GM19372 (cell line): ENCODE results near the gene PBX1.
"Not testable (repeated sequence)": the region's sequence is repeated elsewhere in the genome, so short reads cannot be mapped to it uniquely, and the experiment has no call there.

Experiments
- ATAC-seq: cut with Tn5 transposase; IDR thresholded peaks from one replicate; pipeline ENCODE4 v1.9.1; 2021; ENCODE audit warnings: mild to moderate bottlenecking, low read depth, moderate library complexity; ENCODE audit not compliant: unreplicated experiment

PBX1 gene

GRCh38 chr1:164636757-164637156 lies 77.8 kb downstream of the PBX1 start:
- no peak for ATAC-seq

- no peak for ATAC-seq
Observed at GRCh38 chr1:164637461-164638375, 78.7 kb downstream of the PBX1 start.

- no peak for ATAC-seq
Observed at GRCh38 chr1:164638492-164639202, 79.7 kb downstream of the PBX1 start.

GRCh38 chr1:164640686-164641352 lies 81.8 kb downstream of the PBX1 start:
- no peak for ATAC-seq

GRCh38 chr1:164641353-164641730 lies 82.4 kb downstream of the PBX1 start:
- ATAC-seq: no peak

GRCh38 chr1:164643018-164643417 lies 84.0 kb downstream of the PBX1 start:
- no peak for ATAC-seq

- ATAC-seq: no peak
Observed at GRCh38 chr1:164644268-164644667, 85.3 kb downstream of the PBX1 start.

- ATAC-seq: no peak
Observed at GRCh38 chr1:164644774-164645644, 86.0 kb downstream of the PBX1 start.

GRCh38 chr1:164645921-164646320 lies 86.9 kb downstream of the PBX1 start:
- ATAC-seq: no peak

GRCh38 chr1:164647211-164647610 lies 88.2 kb downstream of the PBX1 start:
- ATAC-seq: no peak

GRCh38 chr1:164648636-164649035 lies 89.7 kb downstream of the PBX1 start:
- no peak for ATAC-seq

- ATAC-seq: no peak
Observed at GRCh38 chr1:164649146-164649545, 90.2 kb downstream of the PBX1 start.

GRCh38 chr1:164650531-164650930 lies 91.5 kb downstream of the PBX1 start:
- no peak for ATAC-seq

GRCh38 chr1:164651351-164651951 lies 92.5 kb downstream of the PBX1 start:
- no peak for ATAC-seq

GRCh38 chr1:164652969-164653368 lies 94.0 kb downstream of the PBX1 start:
- not testable (repeated sequence) for ATAC-seq

- ATAC-seq: no peak
Observed at GRCh38 chr1:164653705-164654104, 94.7 kb downstream of the PBX1 start.

GRCh38 chr1:164654200-164654599 lies 95.2 kb downstream of the PBX1 start:
- no peak for ATAC-seq

GRCh38 chr1:164658864-164659263 lies 99.9 kb downstream of the PBX1 start:
- no peak for ATAC-seq

GRCh38 chr1:164659621-164660411 lies 100.8 kb downstream of the PBX1 start:
- ATAC-seq: peak; percentile 27
